A172 (cell line): ENCODE data around the gene RPS3. TPM values are rescaled to one million over a fixed set of nuclear protein-coding genes. Genes with fewer than 3 reads are reported as not detected.

ENCODE experiments used
- DNase-seq: peaks from one replicate; pipeline ENCODE4 v3.0.0-alpha.2; 2015; ENCODE audit warnings: low spot score
- total RNA-seq: library from RNA; depleted of rRNA; stranded (reverse); fragments of >200 nt; shearing (Covaris generic); gene quantifications from 2 replicates; pipeline ENCODE4 v1.2.3, GENCODE V29; 2014

Gene RPS3
- total RNA-seq, 1 experiment from 2014 or later = 1,693 TPM

DNA sequence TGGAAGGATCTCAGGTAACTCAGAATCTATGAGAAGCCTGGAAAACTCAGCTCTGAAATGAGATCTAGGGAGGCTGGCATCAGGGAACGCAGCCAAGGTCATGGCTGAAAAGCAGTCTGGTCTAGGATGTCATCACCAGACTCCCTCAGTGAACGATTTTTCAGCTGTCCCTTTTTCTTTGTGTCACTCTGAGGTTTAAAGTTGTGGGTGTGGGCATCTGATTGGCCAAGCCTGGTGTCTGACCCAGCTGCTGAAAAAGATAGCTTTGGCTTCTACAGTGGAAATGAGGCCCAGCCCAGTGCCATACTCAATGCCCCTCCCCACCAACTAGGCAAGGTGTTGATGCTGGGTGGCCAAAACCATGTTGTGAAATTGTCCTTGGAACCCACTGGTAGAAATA, 14.5 kb downstream of the RPS3 start:
- DNase-seq = no peak

DNA sequence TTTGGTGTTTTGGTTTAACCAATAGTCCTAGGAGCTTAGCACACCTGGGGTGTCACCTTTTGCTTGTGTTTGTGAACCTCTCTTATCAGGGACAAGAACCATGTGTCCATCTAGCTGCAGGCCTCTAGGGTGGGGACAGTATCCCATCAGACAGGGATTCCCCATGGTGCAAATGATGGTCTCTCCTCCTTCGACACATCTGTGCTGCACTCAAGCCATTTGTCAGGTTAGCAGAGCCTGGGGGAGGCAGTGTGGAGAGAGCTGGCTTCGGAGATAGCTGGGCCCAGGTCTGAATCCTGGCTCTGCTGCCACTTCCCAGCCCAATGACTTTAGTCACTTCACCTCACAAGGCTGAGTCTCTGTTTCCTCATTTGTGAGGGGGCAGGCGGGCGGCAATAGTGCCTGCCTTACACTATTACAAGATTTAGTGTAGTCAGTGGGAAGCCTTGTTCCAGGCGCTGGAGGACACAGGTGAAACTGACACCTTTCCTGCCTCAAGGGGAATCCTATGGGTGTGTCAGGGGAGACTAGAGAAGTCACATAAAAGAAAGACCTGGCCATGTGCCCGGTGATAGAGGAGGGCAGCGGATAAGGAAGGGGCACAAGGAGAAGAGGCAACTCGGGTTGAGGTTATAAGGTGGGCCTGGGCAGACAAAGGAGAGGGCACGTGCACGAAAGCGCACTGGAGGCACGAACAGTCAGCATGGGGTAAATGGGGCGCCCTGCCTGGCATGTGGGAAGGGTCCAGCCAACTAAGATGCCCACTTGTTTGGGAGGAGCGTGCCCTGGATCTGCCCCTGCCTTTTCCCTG, 21.1 kb downstream of the RPS3 start:
- no peak for DNase-seq

- DNase-seq = no peak
Measured at GRCh38 chr11:75421035-75421602, 21.8 kb downstream of the RPS3 start.

GRCh38 chr11:75421902-75422247, 22.6 kb downstream of the RPS3 start:
- no peak for DNase-seq

- no peak for DNase-seq
Measured at GRCh38 chr11:75422248-75423231, 23.2 kb downstream of the RPS3 start.

DNA sequence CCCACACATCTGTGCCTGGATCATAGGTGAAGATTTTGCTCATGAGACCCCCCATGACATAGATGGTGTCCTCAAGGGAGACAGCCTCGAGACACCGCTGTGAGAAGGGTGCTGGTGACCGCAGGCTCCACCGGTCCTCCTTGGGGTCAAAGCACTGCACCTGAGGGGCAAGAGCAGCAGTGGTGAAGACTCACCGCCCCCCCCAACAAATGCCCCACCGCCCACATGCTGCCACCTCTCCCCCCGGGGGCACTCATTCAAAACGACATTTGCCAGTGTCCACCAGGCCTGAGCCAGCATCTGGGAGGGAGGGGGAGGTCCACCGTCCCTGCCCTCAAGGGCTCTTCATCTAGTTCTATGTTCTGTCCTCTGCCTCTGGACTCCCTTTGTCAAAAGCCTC, 24.4 kb downstream of the RPS3 start:
- no peak for DNase-seq

GRCh38 chr11:75424396-75424795, 25.1 kb downstream of the RPS3 start:
- no peak for DNase-seq

DNA sequence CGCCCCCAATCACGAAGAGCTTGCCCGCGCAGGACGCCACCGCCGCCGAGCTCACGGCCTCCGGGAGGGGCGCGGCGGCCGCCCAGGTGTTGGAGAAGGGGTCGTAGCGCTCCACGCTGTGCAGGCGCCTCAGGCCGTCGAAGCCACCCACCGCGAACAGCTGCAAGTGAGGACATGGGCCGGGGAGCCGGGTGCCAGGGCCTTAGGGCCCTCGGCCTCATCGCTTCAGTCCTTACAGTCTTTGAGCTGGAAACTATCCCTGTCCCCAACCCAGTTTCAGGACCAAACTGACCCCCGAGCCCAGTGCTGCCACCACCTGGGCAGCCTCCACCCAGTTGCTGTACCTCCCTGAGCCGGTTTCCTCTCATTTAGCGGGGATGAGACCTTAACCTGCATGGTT, 26.1 kb downstream of the RPS3 start:
- DNase-seq = no peak

DNA sequence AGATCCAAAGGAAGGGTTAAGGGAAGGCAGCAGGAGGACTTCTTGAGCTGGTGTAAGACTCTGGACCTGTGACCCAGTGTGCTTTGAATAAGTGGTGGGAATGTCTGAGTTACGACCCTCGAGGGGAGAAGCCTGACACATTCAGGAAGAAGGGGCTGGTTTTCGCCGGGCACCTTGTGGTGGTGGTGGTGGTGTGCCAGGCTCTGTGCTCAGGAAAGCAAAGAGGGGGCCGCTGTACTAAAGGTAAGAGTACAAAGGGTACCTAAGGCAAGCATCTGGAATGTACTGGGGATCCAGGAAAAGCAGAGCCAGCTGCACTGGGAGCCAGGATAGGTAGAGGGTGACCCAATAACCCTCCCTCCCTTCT, 27.4 kb downstream of the RPS3 start:
- DNase-seq = no peak

DNA sequence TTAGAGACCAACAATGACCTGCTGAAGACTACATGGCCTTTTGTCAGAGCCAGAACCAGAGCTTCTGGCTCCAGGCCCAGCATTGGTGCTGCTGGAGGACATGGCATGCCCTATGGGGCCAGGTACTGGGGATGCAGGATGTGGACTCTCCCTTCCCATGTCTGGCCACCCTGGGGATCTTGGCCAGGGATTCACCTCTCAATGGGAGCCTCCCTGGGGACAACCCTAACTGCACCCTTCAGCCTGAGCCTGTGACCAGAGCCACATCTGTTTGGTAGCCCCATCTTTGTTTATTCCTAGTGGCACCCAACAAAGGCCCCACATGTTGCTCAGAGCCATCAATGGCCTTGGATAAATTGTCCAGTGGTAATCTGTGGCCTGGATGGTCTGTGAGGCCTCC, 27.9 kb downstream of the RPS3 start:
- no peak for DNase-seq

DNA sequence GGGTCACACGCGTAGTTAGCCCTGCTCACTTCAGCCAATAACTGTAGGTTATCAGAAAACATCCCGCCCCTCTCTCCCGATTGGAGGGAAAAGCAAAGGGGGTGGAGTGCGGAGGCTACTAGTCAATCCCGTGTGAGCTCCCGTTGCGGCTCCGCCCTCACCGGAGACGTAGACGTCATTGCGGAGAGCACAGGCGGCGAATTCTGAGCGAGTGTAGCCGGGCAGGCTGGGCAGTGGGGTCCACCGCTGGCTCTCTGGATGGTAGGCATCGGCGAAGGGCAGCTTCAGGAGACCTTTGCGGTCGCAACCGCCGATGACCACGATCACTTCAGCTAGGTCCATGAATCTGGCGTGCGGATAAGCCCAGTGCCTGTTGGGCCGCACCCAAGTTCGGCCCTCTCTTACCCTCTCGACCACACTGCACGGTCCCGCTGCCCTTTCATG, 29.0 kb downstream of the RPS3 start:
- DNase-seq = peak; percentile 94

- no peak for DNase-seq
Measured at GRCh38 chr11:75428989-75429640, 29.8 kb downstream of the RPS3 start.

- no peak for DNase-seq
Measured at GRCh38 chr11:75429641-75429901, 30.3 kb downstream of the RPS3 start.

GRCh38 chr11:75429902-75430713, 30.8 kb downstream of the RPS3 start:
- no peak for DNase-seq

DNA sequence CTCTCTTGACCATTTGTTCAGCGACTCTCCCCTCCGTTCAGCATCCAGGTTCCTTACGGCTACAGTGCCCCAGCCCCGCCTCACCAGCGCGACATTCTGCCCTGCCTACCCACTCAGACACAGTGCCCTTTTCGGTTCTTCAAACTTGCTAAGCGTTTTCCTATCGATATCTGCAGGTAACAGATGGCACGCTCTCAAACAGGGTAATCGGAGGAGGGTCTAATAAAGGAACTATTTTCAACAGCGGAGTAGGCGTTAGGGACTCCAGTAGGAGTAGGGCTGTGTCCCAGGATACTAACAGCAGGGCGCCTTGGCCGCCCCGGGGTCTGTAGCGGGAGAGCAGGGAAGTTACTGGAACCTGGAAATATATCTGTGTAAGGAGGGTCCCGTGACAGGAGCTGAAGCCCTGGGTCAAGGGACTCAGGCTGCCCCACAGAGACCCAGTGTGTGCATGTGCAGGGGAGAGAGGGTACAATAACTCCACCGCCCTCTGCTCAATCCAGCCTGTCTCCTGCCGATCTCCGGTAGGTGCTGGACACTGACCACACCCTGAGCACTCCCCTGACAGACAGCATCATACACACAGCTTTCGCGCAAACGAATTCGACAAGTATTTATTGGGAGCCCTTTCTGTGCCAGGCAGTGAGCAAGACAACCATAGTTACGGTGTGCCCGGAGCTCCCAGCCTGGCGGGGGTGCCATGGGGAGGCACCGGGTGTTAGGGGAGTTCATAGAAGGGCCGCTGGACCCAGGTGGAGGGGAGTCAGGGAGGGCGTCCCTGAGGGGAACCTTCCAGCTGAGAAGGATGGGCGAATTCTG, 31.6 kb downstream of the RPS3 start:
- DNase-seq = no peak

DNA sequence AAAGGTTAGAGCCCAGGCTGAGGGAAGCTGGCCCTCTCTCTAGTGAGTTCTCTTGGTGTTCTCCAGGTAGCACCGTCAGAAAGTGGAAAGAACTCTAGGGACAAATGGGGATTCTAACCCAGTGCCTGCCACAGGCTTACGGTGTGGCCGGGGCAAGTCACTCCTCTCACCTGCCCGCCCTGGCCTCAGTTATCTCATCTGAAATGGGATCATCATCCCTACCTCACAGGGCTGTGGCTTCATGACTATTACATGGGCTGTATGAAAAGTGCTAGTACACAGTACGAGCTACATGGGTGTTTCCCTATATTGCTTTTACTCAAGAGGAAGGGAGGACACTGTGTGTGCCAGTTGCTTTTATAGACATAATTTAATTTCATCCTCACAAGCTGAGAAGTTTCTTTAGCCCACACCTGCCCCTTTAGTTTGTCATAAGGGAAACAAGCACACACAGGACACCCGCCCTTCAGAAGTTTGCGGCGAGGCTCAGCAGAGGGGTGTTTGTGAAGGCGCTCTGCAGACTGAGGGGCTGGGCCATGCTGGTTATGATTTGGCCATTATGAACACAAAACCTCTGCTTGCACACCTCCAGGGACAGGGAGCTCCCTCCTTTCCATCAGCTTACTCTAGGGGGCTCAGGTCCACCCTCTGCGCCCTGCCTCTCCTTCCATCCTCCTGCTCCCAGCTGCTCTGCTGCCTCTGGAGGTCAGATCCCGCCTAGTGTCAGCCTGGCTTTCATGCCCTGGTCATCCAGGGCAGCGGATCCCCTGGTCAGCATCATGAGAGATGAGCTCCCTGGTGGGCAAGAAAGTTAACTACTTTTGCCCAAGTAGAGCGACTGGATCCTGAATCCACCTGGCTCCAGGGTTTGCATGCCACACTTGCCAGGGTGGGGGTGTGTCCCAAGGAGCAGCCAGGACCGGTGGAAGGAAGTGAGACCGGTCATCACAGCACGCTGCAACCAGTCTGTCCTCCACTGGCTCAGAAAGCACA, 32.5 kb downstream of the RPS3 start:
- DNase-seq = no peak

DNA sequence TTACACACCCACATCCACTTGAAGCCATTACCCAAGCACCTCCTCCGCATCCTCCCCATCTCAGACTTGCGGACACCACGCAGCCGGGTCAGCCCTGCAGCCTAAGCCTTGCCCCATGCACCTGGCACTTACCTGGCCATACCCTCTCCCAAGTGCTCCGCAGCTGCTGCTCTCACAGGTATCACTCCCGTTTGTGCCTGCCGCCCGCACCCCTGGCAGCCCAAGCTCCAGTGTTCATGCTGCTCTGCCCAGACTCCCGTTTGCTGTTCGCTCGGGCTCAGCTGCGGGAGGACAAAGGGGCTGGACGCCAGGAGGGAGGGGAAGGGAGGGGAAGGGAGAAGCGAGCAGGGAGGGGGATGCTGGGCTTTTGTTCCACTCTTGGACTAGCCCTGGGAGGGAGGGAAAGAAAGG, 33.6 kb downstream of the RPS3 start, which contains the start of gene KLHL35:
Gene KLHL35 (minus strand): TSS at position 293 of the 411 bp plus-strand sequence. CDS start 2,574 bp downstream, outside the sequence.
- no peak for DNase-seq

GRCh38 chr11:75433443-75433842, 34.1 kb downstream of the RPS3 start:
- DNase-seq = no peak

GRCh38 chr11:75434051-75434450, 34.7 kb downstream of the RPS3 start:
- DNase-seq = no peak
